H9 (cell line): ENCODE data around the gene TMEM156. TPM values are rescaled to one million over a fixed set of nuclear protein-coding genes. Genes with fewer than 3 reads are reported as not detected.

Experiments used
- DNase-seq: peaks from one replicate; pipeline ENCODE4 v3.0.0-alpha.2; 2017
- H2AFZ ChIP-seq: one replicate; pipeline ENCODE4 v1.6.1; 2013; ENCODE audit warnings: mild to moderate bottlenecking, low read length, control low read depth, moderate library complexity
- H2AK5ac ChIP-seq: 2 replicates; pipeline ENCODE4 v1.6.1; 2013; ENCODE audit warnings: low read length, control low read depth, mixed read lengths; ENCODE audit not compliant: insufficient read length
- H2BK120ac ChIP-seq: one replicate; pipeline ENCODE4 v1.6.1; 2013; ENCODE audit warnings: low read depth, mild to moderate bottlenecking, low read length, control low read depth, inconsistent platforms; ENCODE audit not compliant: poor library complexity, severe bottlenecking
- H2BK12ac ChIP-seq: 2 replicates; pipeline ENCODE4 v1.6.1; 2013; ENCODE audit warnings: low read length, control low read depth, mixed read lengths, low read depth; ENCODE audit not compliant: insufficient read length
- H2BK15ac ChIP-seq: 2 replicates; pipeline ENCODE4 v1.6.1; 2013; ENCODE audit warnings: low read depth, low read length, control low read depth
- H2BK20ac ChIP-seq: one replicate; pipeline ENCODE4 v1.6.1; 2013; ENCODE audit warnings: low read depth, mild to moderate bottlenecking, low read length, control low read depth, inconsistent platforms; ENCODE audit not compliant: poor library complexity, severe bottlenecking
- H2BK5ac ChIP-seq: 2 replicates; pipeline ENCODE4 v1.6.1; 2013; ENCODE audit warnings: low read length, control low read depth, mixed read lengths; ENCODE audit not compliant: insufficient read length
- H3K14ac ChIP-seq: 2 replicates; pipeline ENCODE4 v1.6.1; 2013; ENCODE audit warnings: low read length, control low read depth; ENCODE audit not compliant: insufficient read depth
- H3K18ac ChIP-seq: 2 replicates; pipeline ENCODE4 v1.6.1; 2013; ENCODE audit warnings: low read depth, mild to moderate bottlenecking, mixed read lengths, low read length, control low read depth; ENCODE audit not compliant: insufficient read length
- H3K23ac ChIP-seq: 2 replicates; pipeline ENCODE4 v1.6.1; 2013; ENCODE audit warnings: low read length, control low read depth, mixed read lengths, low read depth; ENCODE audit not compliant: insufficient read length
- H3K23me2 ChIP-seq: 2 replicates; pipeline ENCODE4 v1.6.1; 2013; ENCODE audit warnings: low read depth, mild to moderate bottlenecking, mixed read lengths, low read length, control low read depth; ENCODE audit not compliant: insufficient read length, poor library complexity, severe bottlenecking
- H3K27ac ChIP-seq: 2 replicates; pipeline ENCODE4 v1.5.1; 2013; ENCODE audit warnings: low read length, control low read depth, mixed read lengths, low read depth; ENCODE audit not compliant: insufficient read length
- H3K27me3 ChIP-seq: 2 replicates; pipeline ENCODE4 v1.6.1; 2013; ENCODE audit warnings: low read length, control low read depth, inconsistent platforms; ENCODE audit not compliant: insufficient read depth
- H3K4ac ChIP-seq: 2 replicates; pipeline ENCODE4 v1.6.1; 2013; ENCODE audit warnings: low read depth, mild to moderate bottlenecking, control low read depth, inconsistent platforms, low read length, moderate library complexity
- H3K4me1 ChIP-seq: 2 replicates; pipeline ENCODE4 v1.6.1; 2013; ENCODE audit warnings: low read length, control low read depth, inconsistent platforms; ENCODE audit not compliant: insufficient read depth
- H3K4me2 ChIP-seq: 2 replicates; pipeline ENCODE4 v1.6.1; 2013; ENCODE audit warnings: low read length, control low read depth, mixed read lengths; ENCODE audit not compliant: insufficient read length, insufficient read depth
- H3K56ac ChIP-seq: 2 replicates; pipeline ENCODE4 v1.6.1; 2013; ENCODE audit warnings: low read depth, mild to moderate bottlenecking, mixed read lengths, low read length, control low read depth; ENCODE audit not compliant: insufficient read length
- H3K79me1 ChIP-seq: 2 replicates; pipeline ENCODE4 v1.6.1; 2013; ENCODE audit warnings: low read depth, mild to moderate bottlenecking, moderate library complexity, low read length, control low read depth, inconsistent platforms; ENCODE audit not compliant: insufficient read depth, poor library complexity, severe bottlenecking
- H3K79me2 ChIP-seq: 2 replicates; pipeline ENCODE4 v1.6.1; 2013; ENCODE audit warnings: low read length, control low read depth, inconsistent platforms; ENCODE audit not compliant: insufficient read depth
- H3K9ac ChIP-seq: 2 replicates; pipeline ENCODE4 v1.6.1; 2013; ENCODE audit warnings: low read length, control low read depth, mixed read lengths; ENCODE audit not compliant: insufficient read length; ENCODE audit errors: extremely low read depth
- H3K9me3 ChIP-seq: one replicate; pipeline ENCODE4 v1.6.1; 2013; ENCODE audit warnings: low read depth, low read length, inconsistent platforms; ENCODE audit not compliant: control insufficient read depth
- H3T11ph ChIP-seq: one replicate; pipeline ENCODE4 v1.6.1; 2013; ENCODE audit warnings: mild to moderate bottlenecking, low read length, control low read depth, inconsistent platforms
- H4K20me1 ChIP-seq: one replicate; pipeline ENCODE4 v1.6.1; 2013; ENCODE audit not compliant: control insufficient read depth, insufficient read length, insufficient read depth
- H4K5ac ChIP-seq: 2 replicates; pipeline ENCODE4 v1.6.1; 2013; ENCODE audit warnings: low read depth, mild to moderate bottlenecking, mixed read lengths, low read length, control low read depth; ENCODE audit not compliant: insufficient read length
- H4K8ac ChIP-seq: replicated peaks from 2 replicates; pipeline ENCODE4 v1.6.1; 2013; ENCODE audit warnings: low read length, control low read depth, mixed read lengths, low read depth; ENCODE audit not compliant: insufficient read length
- H4K91ac ChIP-seq: 2 replicates; pipeline ENCODE4 v1.6.1; 2013; ENCODE audit warnings: low read depth, mild to moderate bottlenecking, moderate library complexity, mixed read lengths, low read length, control low read depth; ENCODE audit not compliant: insufficient read length
- H3K27ac Mint-ChIP-seq, 3 experiments: 2 replicates in 2 of 3; 3 replicates in 1 of 3; pipeline ENCODE4 v1.8.0; 2020 to 2021; ENCODE audit warnings: mixed read lengths in 3 of 3, mild to moderate bottlenecking in 1 of 3, moderate library complexity in 1 of 3
- H3K27me3 Mint-ChIP-seq: 2 replicates; pipeline ENCODE4 v1.8.0; 2021; ENCODE audit warnings: low read depth, mild to moderate bottlenecking, moderate library complexity, mixed read lengths
- H3K36me3 Mint-ChIP-seq, 3 experiments: 2 replicates in 2 of 3; 3 replicates in 1 of 3; pipeline ENCODE4 v1.8.0; 2020 to 2021; ENCODE audit warnings: low read depth in 3 of 3, mixed read lengths in 3 of 3; ENCODE audit not compliant: insufficient read depth in 1 of 3
- H3K4me1 Mint-ChIP-seq, 2 experiments: 2 replicates each; pipeline ENCODE4 v1.8.0; 2020; ENCODE audit warnings: mixed read lengths in 2 of 2
- H3K4me3 Mint-ChIP-seq, 2 experiments: 2 replicates in 1 of 2; 3 replicates in 1 of 2; pipeline ENCODE4 v1.8.0; 2020 to 2021; ENCODE audit warnings: mild to moderate bottlenecking in 2 of 2, mixed read lengths in 2 of 2, moderate library complexity in 1 of 2
- H3K9me3 Mint-ChIP-seq, 2 experiments: 2 replicates in 1 of 2; 3 replicates in 1 of 2; pipeline ENCODE4 v1.8.0; 2020; ENCODE audit warnings: mild to moderate bottlenecking in 2 of 2, mixed read lengths in 2 of 2, moderate library complexity in 1 of 2
- WGBS: extraction: QIAGEN DNeasy Blood & Tissue Kit; methylation state at CpG from one replicate; pipeline ENCODE4 v1.1.7; 2013; ENCODE audit warnings: missing lambda C conversion rate, low lambda C conversion rate, mixed read lengths; ENCODE audit not compliant: insufficient read length; ENCODE audit errors: extremely low coverage; 5-methylcytosine and 5-hydroxymethylcytosine counted together
- total RNA-seq: library from RNA; stranded (reverse); gene quantifications from 2 replicates; pipeline ENCODE4 v1.2.1, GENCODE V29; 2021
- TF ChIP-seq, protein P1 (sequence below): fragments of 200-600 bp; sonication (generic); conservative IDR thresholded peaks from 3 replicates; pipeline ENCODE4 v1.8.0; 2021; ENCODE audit warnings: antibody characterized with exemption, mild to moderate bottlenecking

The TMEM156 gene
- total RNA-seq, 1 experiment from 2014 or later = not detected

DNA sequence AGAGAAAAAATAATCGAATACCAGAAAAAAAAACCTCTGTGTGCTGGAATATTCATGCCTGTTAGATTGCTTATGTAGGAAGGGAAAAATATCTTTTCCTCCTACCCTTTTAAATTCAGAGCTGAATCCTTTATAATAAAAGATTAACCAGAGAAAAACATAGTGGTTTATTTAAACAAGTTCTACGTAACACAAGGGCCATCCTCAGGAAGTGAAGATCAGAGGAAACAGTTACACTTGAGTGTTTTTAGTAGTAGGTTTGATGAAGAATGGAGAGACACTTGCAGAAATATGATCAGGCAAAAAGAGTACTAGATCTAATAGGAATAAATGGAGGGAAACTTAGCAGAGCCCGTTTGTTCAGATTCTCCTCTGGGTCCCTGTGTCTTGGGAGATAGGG is 66.3 kb downstream of the TMEM156 start:
- 0 out of 7 replicates have a peak overlapping the region, but pooled peaks of 1 of the 3 experiments have one; percentile 34 for H3K27ac Mint-ChIP-seq
- no peak overlapping the region for H3K4ac ChIP-seq
- no peak for DNase-seq
- H3K9ac ChIP-seq = no peak overlapping the region
- no peak overlapping the region for H2AK5ac ChIP-seq
- no peak overlapping the region for H2AFZ ChIP-seq
- peaks cover 2% of the 10 kb centered on the region; the same call in 1 of the 2 replicates for H3K4me1 ChIP-seq
- H3K9me3 Mint-ChIP-seq = peaks cover 0 to 3% of the 10 kb centered on the region in 2 experiments; a peak in 1 of 5 replicates
- H3K9me3 ChIP-seq = no peaks in the 10 kb centered on the region
- H4K8ac ChIP-seq = no peak overlapping the region
- H3K36me3 Mint-ChIP-seq = no peaks in the 10 kb centered on the region
- H3K27me3 Mint-ChIP-seq = no peaks in the 10 kb centered on the region; the same call in 1 of the 2 replicates
- no peak overlapping the region for H3K23ac ChIP-seq
- H3K4me3 Mint-ChIP-seq = no peak overlapping the region
- H2BK120ac ChIP-seq = no peak overlapping the region
- H3K79me1 ChIP-seq = no peaks in the 10 kb centered on the region
- H4K91ac ChIP-seq = no peak overlapping the region
- H2BK5ac ChIP-seq = no peak overlapping the region
- no peaks in the 10 kb centered on the region for H3K23me2 ChIP-seq
- H2BK12ac ChIP-seq = no peak overlapping the region
- no peak overlapping the region for H2BK20ac ChIP-seq
- no peak overlapping the region for H3K56ac ChIP-seq
- WGBS = no CpG with 5 or more reads among the region's 3 CpGs
- H3K79me2 ChIP-seq = no peaks in the 10 kb centered on the region
- H3T11ph ChIP-seq = no peak overlapping the region
- peaks cover 0 to 5% of the 10 kb centered on the region in 2 experiments; a peak in 2 of 4 replicates for H3K4me1 Mint-ChIP-seq
- no peak overlapping the region for H4K5ac ChIP-seq
- H4K20me1 ChIP-seq = no peaks in the 10 kb centered on the region
- H3K14ac ChIP-seq = no peak overlapping the region
- no peak overlapping the region for H3K4me2 ChIP-seq
- no peak overlapping the region for H3K27ac ChIP-seq
- TF ChIP-seq, protein P1, sequence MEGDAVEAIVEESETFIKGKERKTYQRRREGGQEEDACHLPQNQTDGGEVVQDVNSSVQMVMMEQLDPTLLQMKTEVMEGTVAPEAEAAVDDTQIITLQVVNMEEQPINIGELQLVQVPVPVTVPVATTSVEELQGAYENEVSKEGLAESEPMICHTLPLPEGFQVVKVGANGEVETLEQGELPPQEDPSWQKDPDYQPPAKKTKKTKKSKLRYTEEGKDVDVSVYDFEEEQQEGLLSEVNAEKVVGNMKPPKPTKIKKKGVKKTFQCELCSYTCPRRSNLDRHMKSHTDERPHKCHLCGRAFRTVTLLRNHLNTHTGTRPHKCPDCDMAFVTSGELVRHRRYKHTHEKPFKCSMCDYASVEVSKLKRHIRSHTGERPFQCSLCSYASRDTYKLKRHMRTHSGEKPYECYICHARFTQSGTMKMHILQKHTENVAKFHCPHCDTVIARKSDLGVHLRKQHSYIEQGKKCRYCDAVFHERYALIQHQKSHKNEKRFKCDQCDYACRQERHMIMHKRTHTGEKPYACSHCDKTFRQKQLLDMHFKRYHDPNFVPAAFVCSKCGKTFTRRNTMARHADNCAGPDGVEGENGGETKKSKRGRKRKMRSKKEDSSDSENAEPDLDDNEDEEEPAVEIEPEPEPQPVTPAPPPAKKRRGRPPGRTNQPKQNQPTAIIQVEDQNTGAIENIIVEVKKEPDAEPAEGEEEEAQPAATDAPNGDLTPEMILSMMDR = no peak
- no peak overlapping the region for H3K18ac ChIP-seq
- H3K27me3 ChIP-seq = no peaks in the 10 kb centered on the region
- no peak overlapping the region for H2BK15ac ChIP-seq
